Endothelial cell (in vitro differentiated cells): ENCODE measurements around the gene CX3CL1. TPM values are rescaled to one million over a fixed set of nuclear protein-coding genes. Genes with fewer than 3 reads are reported as not detected.

Source experiments
- DNase-seq: peaks from one replicate; pipeline ENCODE4 v3.0.0; 2021; ENCODE audit warnings: low spot score
- H3K27ac Mint-ChIP-seq: one replicate; pipeline ENCODE4 v1.8.0; 2021; ENCODE audit warnings: mixed read lengths, inconsistent platforms; ENCODE audit not compliant: unreplicated experiment
- H3K27me3 Mint-ChIP-seq: one replicate; pipeline ENCODE4 v1.8.0; 2021; ENCODE audit warnings: mild to moderate bottlenecking, moderate library complexity, mixed read lengths, inconsistent platforms; ENCODE audit not compliant: unreplicated experiment
- H3K36me3 Mint-ChIP-seq: one replicate; pipeline ENCODE4 v1.8.0; 2021; ENCODE audit warnings: mild to moderate bottlenecking, low read depth, mixed read lengths, inconsistent platforms; ENCODE audit not compliant: unreplicated experiment
- H3K4me1 Mint-ChIP-seq: one replicate; pipeline ENCODE4 v1.8.0; 2021; ENCODE audit warnings: mild to moderate bottlenecking, mixed read lengths, inconsistent platforms; ENCODE audit not compliant: unreplicated experiment
- H3K4me3 Mint-ChIP-seq: one replicate; pipeline ENCODE4 v1.8.0; 2021; ENCODE audit warnings: mild to moderate bottlenecking, mixed read lengths, inconsistent platforms; ENCODE audit not compliant: unreplicated experiment
- H3K9me3 Mint-ChIP-seq: one replicate; pipeline ENCODE4 v1.8.0; 2021; ENCODE audit warnings: mixed read lengths, inconsistent platforms; ENCODE audit not compliant: unreplicated experiment
- total RNA-seq: library from RNA; stranded (reverse); fragmentation: NEBNext Ultra II Directional; extraction: Animal tissue kit (Norgen Biotek cat#: 25700); gene quantifications from one replicate; pipeline ENCODE4 v1.2.1, GENCODE V29; 2021; ENCODE audit not compliant: unreplicated experiment
- TF ChIP-seq, protein P1 (sequence below): fragments of 200-600 bp; sonication (generic); IDR thresholded peaks from one replicate; pipeline ENCODE4 v1.5.0; 2021; ENCODE audit warnings: antibody characterized with exemption; ENCODE audit not compliant: unreplicated experiment

CX3CL1 gene
- total RNA-seq, 1 donor from 2014 or later, result 9.2 TPM

DNA sequence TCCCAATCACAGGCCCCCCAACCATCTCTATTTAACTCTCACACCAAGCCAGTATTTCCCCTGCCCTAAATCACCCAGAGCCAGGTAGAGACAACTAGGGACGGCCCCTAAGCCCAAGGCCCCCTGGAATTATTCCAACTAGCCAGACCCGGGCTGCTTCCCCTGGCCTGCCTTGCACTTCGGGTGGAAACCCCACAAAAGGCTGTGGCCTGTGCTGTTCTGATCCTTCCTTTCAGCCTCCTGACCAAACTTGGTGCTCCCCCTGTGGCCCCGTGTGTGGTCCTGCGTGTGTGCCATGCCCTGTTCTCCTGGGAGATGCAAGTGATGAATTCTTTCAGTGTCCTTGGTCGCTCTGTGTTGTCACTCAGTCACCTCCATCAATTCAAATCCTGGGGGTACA, 47.2 kb downstream of the CX3CL1 start:
- Mint-ChIP-seq H3K4me3 (no peak overlapping the region), H3K9me3 (no peaks in the 10 kb centered on the region), H3K27ac (peak overlapping the region; percentile 61), H3K4me1 (peaks cover 23% of the 10 kb centered on the region), H3K36me3 (no peaks in the 10 kb centered on the region), H3K27me3 (peaks cover 9% of the 10 kb centered on the region)
- TF ChIP-seq, protein P1, sequence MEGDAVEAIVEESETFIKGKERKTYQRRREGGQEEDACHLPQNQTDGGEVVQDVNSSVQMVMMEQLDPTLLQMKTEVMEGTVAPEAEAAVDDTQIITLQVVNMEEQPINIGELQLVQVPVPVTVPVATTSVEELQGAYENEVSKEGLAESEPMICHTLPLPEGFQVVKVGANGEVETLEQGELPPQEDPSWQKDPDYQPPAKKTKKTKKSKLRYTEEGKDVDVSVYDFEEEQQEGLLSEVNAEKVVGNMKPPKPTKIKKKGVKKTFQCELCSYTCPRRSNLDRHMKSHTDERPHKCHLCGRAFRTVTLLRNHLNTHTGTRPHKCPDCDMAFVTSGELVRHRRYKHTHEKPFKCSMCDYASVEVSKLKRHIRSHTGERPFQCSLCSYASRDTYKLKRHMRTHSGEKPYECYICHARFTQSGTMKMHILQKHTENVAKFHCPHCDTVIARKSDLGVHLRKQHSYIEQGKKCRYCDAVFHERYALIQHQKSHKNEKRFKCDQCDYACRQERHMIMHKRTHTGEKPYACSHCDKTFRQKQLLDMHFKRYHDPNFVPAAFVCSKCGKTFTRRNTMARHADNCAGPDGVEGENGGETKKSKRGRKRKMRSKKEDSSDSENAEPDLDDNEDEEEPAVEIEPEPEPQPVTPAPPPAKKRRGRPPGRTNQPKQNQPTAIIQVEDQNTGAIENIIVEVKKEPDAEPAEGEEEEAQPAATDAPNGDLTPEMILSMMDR, result no peak
- no peak for DNase-seq

DNA sequence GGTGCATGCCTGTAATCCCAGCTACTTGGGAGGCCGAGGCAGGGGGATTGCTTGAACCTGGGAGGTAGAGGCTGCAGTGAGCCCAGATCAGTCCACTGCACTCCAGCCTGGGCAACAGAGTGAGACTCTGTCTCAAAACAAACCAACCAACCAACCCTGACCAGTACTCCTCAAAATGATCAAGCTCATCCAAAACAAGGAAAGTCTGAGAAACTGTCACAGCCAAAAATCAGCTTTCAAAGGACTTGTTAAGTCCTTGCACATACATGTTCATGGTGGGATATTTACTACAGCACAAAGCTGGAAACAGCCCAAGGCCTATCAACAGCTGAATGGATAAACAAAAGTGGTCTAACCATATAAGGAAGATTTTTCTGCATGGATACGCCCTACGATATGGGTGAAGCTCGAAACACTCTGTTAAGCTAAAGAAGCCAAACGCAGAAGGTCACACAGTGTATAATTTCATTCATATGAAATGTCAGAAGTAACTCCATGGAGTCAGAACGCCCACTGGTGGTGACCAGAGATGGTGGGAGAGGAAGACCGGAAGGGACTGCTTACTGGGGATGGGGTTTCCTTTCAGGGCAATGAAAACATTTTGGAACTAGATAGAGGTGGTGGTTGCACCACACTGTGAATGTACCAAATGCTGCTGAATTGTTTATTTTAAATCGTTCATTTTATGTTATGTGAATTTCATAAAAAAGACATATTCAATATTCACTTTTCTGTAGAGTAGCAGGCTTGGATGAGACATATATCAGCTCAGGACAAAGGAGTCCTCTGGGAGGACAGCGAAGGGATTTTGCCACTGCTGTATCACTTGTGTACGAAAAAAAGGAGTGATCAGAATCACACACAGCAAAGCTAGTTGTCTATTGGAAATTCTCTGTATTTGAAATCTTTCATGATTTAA, 50.0 kb downstream of the CX3CL1 start:
- Mint-ChIP-seq H3K27me3 (peaks cover 8% of the 10 kb centered on the region), H3K27ac (no peak overlapping the region), H3K9me3 (no peaks in the 10 kb centered on the region), H3K4me1 (peaks cover 14% of the 10 kb centered on the region), H3K36me3 (peaks cover 8% of the 10 kb centered on the region), H3K4me3 (peak overlapping the region; percentile 18)
- TF ChIP-seq, protein P1, result peak; percentile 32
- no peak for DNase-seq

DNA sequence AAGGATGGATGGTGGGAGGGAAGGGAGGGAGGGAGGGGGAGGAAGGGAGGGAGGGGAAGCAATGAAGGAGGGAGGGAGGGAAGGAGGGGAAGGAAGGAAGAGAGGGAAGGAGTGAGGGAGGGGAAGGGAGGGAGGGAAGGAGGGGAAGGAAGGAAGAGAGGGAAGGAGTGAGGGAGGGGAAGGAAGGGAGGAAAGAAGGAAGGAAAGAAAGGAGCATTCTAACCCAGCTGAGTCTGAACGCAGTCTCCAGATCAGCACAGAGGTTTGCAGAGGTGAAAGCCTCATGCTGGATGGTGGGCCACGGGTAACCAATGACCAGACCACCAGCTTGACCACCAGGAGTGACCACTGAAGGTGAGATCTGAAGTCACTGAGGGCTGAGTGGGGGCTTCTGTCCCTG, 50.9 kb downstream of the CX3CL1 start:
- TF ChIP-seq, protein P1, result no peak
- Mint-ChIP-seq H3K4me1 (peaks cover 11% of the 10 kb centered on the region), H3K4me3 (no peak overlapping the region), H3K36me3 (peaks cover 15% of the 10 kb centered on the region), H3K27me3 (peaks cover 5% of the 10 kb centered on the region), H3K27ac (no peak overlapping the region), H3K9me3 (no peaks in the 10 kb centered on the region)
- DNase-seq, result no peak

DNA sequence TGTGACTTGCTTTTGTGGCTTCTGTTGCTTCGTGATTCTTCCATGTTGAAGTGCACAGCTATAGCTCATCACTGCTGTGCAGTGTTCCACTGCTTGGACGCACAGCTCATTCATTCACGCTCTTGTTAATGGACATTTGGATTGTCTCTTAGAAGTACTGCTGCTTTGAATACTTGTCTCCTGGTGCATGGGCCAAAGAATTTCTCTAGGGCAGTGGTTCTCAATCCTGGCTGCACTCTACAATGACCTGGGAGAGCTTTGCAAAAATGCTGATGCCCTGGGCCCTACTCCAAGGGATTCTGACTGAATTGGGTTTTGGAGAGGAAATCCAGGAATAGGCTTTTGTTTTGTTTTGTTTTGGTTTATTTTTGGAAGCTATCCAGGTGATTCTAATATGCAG, 52.3 kb downstream of the CX3CL1 start:
- Mint-ChIP-seq H3K27me3 (peaks cover 4% of the 10 kb centered on the region), H3K9me3 (no peaks in the 10 kb centered on the region), H3K4me1 (peaks cover 8% of the 10 kb centered on the region), H3K4me3 (no peak overlapping the region), H3K36me3 (peaks cover 27% of the 10 kb centered on the region), H3K27ac (no peak overlapping the region)
- TF ChIP-seq, protein P1, result no peak
- DNase-seq, result no peak

DNA sequence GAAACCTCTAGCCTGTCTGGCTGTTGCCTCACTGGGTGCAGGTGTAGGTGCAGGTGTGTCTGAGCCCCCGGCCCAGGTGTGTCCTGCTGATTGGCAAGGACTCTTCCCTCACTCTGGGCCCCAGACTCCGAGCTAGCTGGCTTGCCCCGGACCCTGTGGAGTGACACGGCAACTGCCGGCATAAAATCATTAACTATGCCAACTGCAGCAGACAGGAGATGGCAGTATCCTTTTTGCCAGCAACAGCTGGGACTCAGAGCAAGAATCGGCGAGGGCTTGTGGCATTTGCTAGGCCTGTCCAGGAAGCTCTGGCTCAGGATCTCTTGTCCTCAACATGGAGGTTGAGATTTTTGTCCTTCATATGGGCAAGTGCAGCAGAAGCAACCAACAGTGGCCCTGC, 54.1 kb downstream of the CX3CL1 start:
- Mint-ChIP-seq H3K4me3 (no peak overlapping the region), H3K4me1 (peaks cover 6% of the 10 kb centered on the region), H3K36me3 (peaks cover 43% of the 10 kb centered on the region), H3K27me3 (peaks cover 4% of the 10 kb centered on the region), H3K27ac (no peak overlapping the region), H3K9me3 (no peaks in the 10 kb centered on the region)
- TF ChIP-seq, protein P1, result no peak
- DNase-seq, result no peak
